Measurements from ENCODE around the gene ADIPOR2. TPM values are rescaled to one million over a fixed set of nuclear protein-coding genes. Genes with fewer than 3 reads are reported as not detected.
A peak's percentile ranks its signal among the peaks of the same experiment; 100 is the strongest.

Gene ADIPOR2
- total RNA-seq, 1 experiment from 2014 or later, result 41.6 TPM

DNA sequence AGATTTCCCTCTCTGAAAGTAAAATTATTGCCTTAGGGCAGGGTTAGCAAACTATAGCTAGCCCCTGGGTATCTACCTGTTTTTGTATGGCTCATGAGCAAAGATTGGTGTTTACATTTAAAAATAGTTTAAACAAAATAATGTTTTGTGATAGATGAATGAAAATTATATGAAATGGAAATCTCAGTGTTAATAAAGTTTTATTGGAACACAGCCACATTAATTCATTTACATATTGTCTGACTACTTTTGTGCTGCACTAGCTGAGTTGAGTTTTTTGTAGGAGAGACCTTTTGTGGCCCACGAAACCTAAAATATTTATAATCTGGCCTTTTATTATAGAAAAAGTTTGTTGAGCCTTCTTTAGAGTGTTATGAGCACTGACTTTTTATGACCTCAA lies 48.5 kb downstream of the ADIPOR2 start:
- no peaks in the 10 kb centered on the region for H3K27me3 ChIP-seq
- peaks cover 4% of the 10 kb centered on the region; the same call in 1 of the 2 replicates for H3K36me3 ChIP-seq
- H3K4me3 ChIP-seq, result no peak overlapping the region
- no peaks in the 10 kb centered on the region for H3K9me3 ChIP-seq
- DNase-seq, result no peak

- H3K4me3 ChIP-seq, result no peak overlapping the region
- H3K36me3 ChIP-seq, result peaks cover 12% of the 10 kb centered on the region
- no peaks in the 10 kb centered on the region; the same call in 1 of the 2 replicates for H3K9me3 ChIP-seq
- DNase-seq, result no peak
- H3K27me3 ChIP-seq, result no peaks in the 10 kb centered on the region
Observed at GRCh38 chr12:1740161-1740948, 49.5 kb downstream of the ADIPOR2 start.

DNA sequence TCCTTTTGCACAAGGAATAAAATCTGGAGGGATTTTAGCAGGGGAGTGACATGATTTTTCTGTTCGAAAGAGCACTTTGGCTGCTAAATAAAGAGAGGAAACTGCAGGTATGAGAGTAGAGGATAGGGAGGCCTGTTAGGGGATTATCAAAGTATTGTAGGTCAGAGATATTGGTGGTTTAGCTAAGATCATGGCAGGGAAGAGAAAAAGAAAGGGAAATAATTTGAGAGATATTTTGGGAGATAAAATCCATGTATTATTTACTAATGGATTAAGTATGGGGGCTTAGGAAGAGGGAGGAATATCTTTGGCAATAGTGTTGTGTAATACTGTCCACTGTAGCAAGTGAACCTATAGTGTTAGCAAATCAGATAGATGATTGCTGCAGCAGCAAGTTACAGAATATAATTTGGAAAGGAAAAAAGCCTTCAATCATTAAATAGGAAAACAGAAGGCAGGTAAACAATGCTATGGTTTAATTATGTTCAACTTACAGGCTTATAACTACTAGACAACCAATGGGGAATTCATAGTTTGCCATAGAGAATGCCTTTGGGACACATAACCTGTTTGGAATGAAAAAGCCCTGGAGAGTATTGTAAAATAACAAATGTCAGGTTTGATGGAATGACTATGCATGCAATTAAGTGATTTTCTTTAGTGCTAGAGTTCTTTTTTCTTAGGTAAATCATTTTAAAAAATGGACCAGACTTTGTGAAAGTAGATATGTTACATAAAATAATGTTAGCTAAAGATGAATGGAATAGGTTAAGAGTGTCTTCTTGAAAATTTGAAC lies 50.5 kb downstream of the ADIPOR2 start:
- no peak overlapping the region for H3K4me3 ChIP-seq
- no peak for DNase-seq
- no peaks in the 10 kb centered on the region for H3K27me3 ChIP-seq

GRCh38 chr12:1744932-1745331 lies 54.1 kb downstream of the ADIPOR2 start:
- Histone ChIP-seq H3K9me3 (peaks cover 31% of the 10 kb centered on the region), H3K27me3 (no peaks in the 10 kb centered on the region), H3K4me3 (no peak overlapping the region), H3K36me3 (peaks cover 47% of the 10 kb centered on the region)
- no peak for DNase-seq

More for the DNA sequence above, 50.5 kb downstream of the ADIPOR2 start:
- peaks cover 21% of the 10 kb centered on the region for H3K36me3 ChIP-seq
- H3K9me3 ChIP-seq, result peaks cover 8% of the 10 kb centered on the region

DNA sequence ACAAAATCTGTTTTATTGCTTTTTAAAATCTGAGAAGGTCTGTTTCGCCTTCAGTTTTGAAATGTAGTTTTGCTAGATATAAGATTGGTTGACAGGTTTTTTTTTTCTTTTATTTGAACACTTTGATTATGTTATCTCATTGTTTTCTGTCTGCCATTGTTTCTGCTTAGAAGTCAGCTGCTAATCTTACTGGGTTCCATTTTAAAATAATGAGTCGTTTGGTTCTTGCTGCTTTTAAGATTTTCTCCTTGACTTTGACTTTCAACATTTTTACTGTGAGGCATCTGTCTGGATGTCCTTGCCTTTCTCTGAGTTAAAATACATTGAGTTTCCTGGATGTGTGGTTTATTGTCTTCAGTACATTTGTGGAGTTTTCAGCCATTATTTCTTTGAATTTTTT lies 56.7 kb downstream of the ADIPOR2 start:
- DNase-seq, result no peak
- Histone ChIP-seq H3K27me3 (no peaks in the 10 kb centered on the region), H3K36me3 (peaks cover 45% of the 10 kb centered on the region), H3K4me3 (no peak overlapping the region), H3K9me3 (peaks cover 31% of the 10 kb centered on the region)

GRCh38 chr12:1749019-1749418 lies 58.1 kb downstream of the ADIPOR2 start:
- Histone ChIP-seq H3K9me3 (peaks cover 31% of the 10 kb centered on the region), H3K27me3 (no peaks in the 10 kb centered on the region), H3K4me3 (no peak overlapping the region), H3K36me3 (peaks cover 43% of the 10 kb centered on the region)
- no peak for DNase-seq

- Histone ChIP-seq H3K36me3 (peaks cover 38% of the 10 kb centered on the region), H3K27me3 (no peaks in the 10 kb centered on the region), H3K4me3 (no peak overlapping the region)
Observed at GRCh38 chr12:1750300-1750699, 59.4 kb downstream of the ADIPOR2 start.

DNA sequence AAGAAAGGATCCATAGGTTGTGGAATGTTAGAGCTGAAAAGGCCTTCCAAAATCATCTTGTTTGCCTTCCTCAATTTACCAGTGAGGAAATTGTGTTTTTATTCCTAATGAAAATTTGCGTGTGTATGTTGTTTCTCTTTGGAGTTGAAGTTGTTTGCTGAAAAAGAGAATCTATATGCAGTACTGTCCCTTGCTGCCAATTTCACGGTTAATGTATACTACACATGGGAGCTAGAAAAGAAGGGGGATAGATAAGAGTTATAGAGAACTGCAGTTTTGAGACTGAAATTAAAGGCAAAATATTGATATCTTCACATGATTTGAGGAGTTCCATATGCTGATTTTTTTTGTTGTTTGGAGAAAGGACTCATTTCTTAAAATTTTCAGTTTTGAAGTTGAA lies 67.5 kb downstream of the ADIPOR2 start:
- Histone ChIP-seq H3K27me3 (no peaks in the 10 kb centered on the region), H3K9me3 (no peaks in the 10 kb centered on the region), H3K4me3 (no peak overlapping the region), H3K36me3 (peaks cover 33% of the 10 kb centered on the region)
- no peak for DNase-seq

More at GRCh38 chr12:1750300-1750699, 59.4 kb downstream of the ADIPOR2 start:
- peaks cover 31% of the 10 kb centered on the region for H3K9me3 ChIP-seq
- no peak for DNase-seq

GRCh38 chr12:1758887-1759286 lies 68.0 kb downstream of the ADIPOR2 start:
- Histone ChIP-seq H3K27me3 (no peaks in the 10 kb centered on the region), H3K9me3 (no peaks in the 10 kb centered on the region), H3K36me3 (peaks cover 33% of the 10 kb centered on the region), H3K4me3 (no peak overlapping the region)
- DNase-seq, result peak; percentile 20

GRCh38 chr12:1760566-1761382 lies 69.9 kb downstream of the ADIPOR2 start:
- Histone ChIP-seq H3K27me3 (no peaks in the 10 kb centered on the region), H3K9me3 (no peaks in the 10 kb centered on the region)

GRCh38 chr12:1761857-1762256 lies 71.0 kb downstream of the ADIPOR2 start:
- H3K4me3 ChIP-seq, result no peak overlapping the region
- H3K36me3 ChIP-seq, result peaks cover 24% of the 10 kb centered on the region
- no peaks in the 10 kb centered on the region for H3K9me3 ChIP-seq

More at GRCh38 chr12:1760566-1761382, 69.9 kb downstream of the ADIPOR2 start:
- Histone ChIP-seq H3K4me3 (no peak overlapping the region), H3K36me3 (peaks cover 27% of the 10 kb centered on the region)
- peak; percentile 30 for DNase-seq

GRCh38 chr12:1763153-1763552 lies 72.3 kb downstream of the ADIPOR2 start:
- Histone ChIP-seq H3K36me3 (peaks cover 13% of the 10 kb centered on the region), H3K4me3 (no peak overlapping the region), H3K27me3 (no peaks in the 10 kb centered on the region), H3K9me3 (no peaks in the 10 kb centered on the region)
- no peak for DNase-seq

More at GRCh38 chr12:1761857-1762256, 71.0 kb downstream of the ADIPOR2 start:
- no peaks in the 10 kb centered on the region for H3K27me3 ChIP-seq
- no peak for DNase-seq

- Histone ChIP-seq H3K9me3 (no peaks in the 10 kb centered on the region), H3K4me3 (no peak overlapping the region), H3K27me3 (no peaks in the 10 kb centered on the region), H3K36me3 (peaks cover 8% of the 10 kb centered on the region; the same call in 1 of the 2 replicates)
- no peak for DNase-seq
Observed at GRCh38 chr12:1766110-1766509, 75.2 kb downstream of the ADIPOR2 start.

- no peak for DNase-seq
- Histone ChIP-seq H3K9me3 (no peaks in the 10 kb centered on the region), H3K27me3 (no peaks in the 10 kb centered on the region), H3K36me3 (peaks cover 11% of the 10 kb centered on the region; the same call in 1 of the 2 replicates), H3K4me3 (no peak overlapping the region)
Observed at GRCh38 chr12:1767407-1768090, 76.7 kb downstream of the ADIPOR2 start.

GRCh38 chr12:1768615-1769014 lies 77.7 kb downstream of the ADIPOR2 start:
- no peak for DNase-seq
- H3K27me3 ChIP-seq, result no peaks in the 10 kb centered on the region
- H3K36me3 ChIP-seq, result peaks cover 16% of the 10 kb centered on the region
- H3K9me3 ChIP-seq, result no peaks in the 10 kb centered on the region
- no peak overlapping the region for H3K4me3 ChIP-seq

GRCh38 chr12:1769809-1770494 lies 79.1 kb downstream of the ADIPOR2 start:
- no peaks in the 10 kb centered on the region for H3K9me3 ChIP-seq
- peak; percentile 29 for DNase-seq
- H3K27me3 ChIP-seq, result no peaks in the 10 kb centered on the region
- H3K4me3 ChIP-seq, result no peak overlapping the region
- peaks cover 20% of the 10 kb centered on the region for H3K36me3 ChIP-seq

All from MG63 (cell line).